Activated CD4-positive, alpha-beta T cell treated with anti-CD3 and anti-CD28 coated beads, Interleukin-2, amount 50 U/mL, for 48 hours (primary cell): ENCODE results near the gene TXNRD1.
"Not testable (repeated sequence)": the region's sequence is repeated elsewhere in the genome, so short reads cannot be mapped to it uniquely, and the experiment has no call there.

Experiments used
- DNase-seq, 2 experiments: peaks; one replicate each; pipeline ENCODE4 v3.0.0-alpha.2; 2020

TXNRD1 gene

GRCh38 chr12:104197264-104197663 lies 18.3 kb upstream of the TXNRD1 start:
- no peak for DNase-seq

GRCh38 chr12:104199964-104200363 lies 15.6 kb upstream of the TXNRD1 start:
- no peak for DNase-seq

GRCh38 chr12:104201238-104202001 lies 14.2 kb upstream of the TXNRD1 start:
- DNase-seq = peak; percentile 17 to 36

- DNase-seq = no peak
Measured at GRCh38 chr12:104204690-104205480, 10.7 kb upstream of the TXNRD1 start.

GRCh38 chr12:104207416-104208205 lies 8.0 kb upstream of the TXNRD1 start:
- DNase-seq = no peak

- DNase-seq = no peak
Measured at GRCh38 chr12:104212516-104212915, 3.1 kb upstream of the TXNRD1 start.

GRCh38 chr12:104213952-104214351 lies 1.6 kb upstream of the TXNRD1 start:
- DNase-seq = no peak

- no peak for DNase-seq
Measured at GRCh38 chr12:104216521-104216924, 944 bp downstream of the TXNRD1 start.

- not testable (repeated sequence) for DNase-seq
Measured at GRCh38 chr12:104218506-104218905, 2.9 kb downstream of the TXNRD1 start.

GRCh38 chr12:104218935-104219334 lies 3.4 kb downstream of the TXNRD1 start:
- no peak for DNase-seq

- DNase-seq = no peak
Measured at GRCh38 chr12:104219361-104219892, 3.8 kb downstream of the TXNRD1 start.

GRCh38 chr12:104219908-104220404 lies 4.4 kb downstream of the TXNRD1 start:
- DNase-seq = peak; percentile 54 to 71

GRCh38 chr12:104220931-104221330 lies 5.4 kb downstream of the TXNRD1 start:
- peak in 1 of 2 experiments; percentile 16 for DNase-seq

- DNase-seq = no peak
Measured at GRCh38 chr12:104222976-104223375, 7.4 kb downstream of the TXNRD1 start.

- no peak for DNase-seq
Measured at GRCh38 chr12:104223712-104224111, 8.1 kb downstream of the TXNRD1 start.

GRCh38 chr12:104226672-104227071 lies 11.1 kb downstream of the TXNRD1 start:
- DNase-seq = no peak

GRCh38 chr12:104230304-104231095 lies 14.9 kb downstream of the TXNRD1 start:
- no peak for DNase-seq

- DNase-seq = no peak
Measured at GRCh38 chr12:104232609-104233280, 17.2 kb downstream of the TXNRD1 start.

GRCh38 chr12:104234926-104235499 lies 19.4 kb downstream of the TXNRD1 start:
- DNase-seq = no peak

- DNase-seq = no peak
Measured at GRCh38 chr12:104237930-104238329, 22.4 kb downstream of the TXNRD1 start.
